ENCODE data around the gene RPL36AL.
A peak's percentile ranks its signal among the peaks of the same experiment; 100 is the strongest.

DNA sequence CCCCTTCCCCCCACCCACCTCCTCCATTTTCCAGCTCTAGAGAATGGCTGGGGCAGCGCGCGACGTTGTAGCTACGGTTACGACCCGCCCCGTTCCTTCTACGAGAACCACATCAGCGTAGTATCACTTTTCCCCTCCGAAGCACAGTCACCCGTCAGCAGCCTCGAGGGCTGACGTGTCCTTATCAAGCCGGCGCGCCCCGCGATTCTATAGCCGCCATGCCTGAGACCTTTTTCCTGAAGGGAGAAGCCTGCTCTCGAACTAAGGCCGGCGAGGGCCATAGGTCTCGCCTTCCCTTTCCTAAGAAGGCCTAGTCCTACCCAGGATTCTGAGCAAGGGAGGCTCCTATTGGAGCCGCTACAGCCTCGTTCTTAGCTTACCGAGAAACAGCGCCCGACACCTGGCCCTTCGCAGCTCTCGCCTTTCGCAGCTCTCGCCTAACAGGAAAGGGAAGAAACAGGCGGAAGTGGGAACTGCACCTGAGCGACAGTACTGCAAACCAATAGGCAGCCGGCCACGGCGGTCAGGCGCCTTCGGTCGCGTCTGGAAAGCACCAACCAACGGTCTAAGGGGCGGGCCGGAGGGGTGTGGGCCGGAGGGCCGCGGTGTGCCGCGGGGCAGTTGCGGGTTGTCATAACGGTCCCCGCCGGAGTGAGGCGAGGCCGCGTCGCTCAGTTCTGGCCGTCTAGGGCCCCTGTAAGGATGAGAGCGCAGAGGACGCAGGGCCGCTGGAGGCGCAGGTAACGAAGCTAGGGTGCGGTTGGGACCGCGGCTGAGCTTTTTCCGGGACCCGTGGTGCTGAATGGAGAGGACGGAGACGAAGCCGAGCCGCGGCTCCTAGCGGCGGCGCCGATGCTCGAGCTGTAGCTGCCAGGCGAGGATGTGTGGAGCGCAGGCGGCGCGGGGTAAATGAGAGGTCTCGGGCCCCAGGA, at the start of gene RPL36AL, which contains the start of gene MGAT2:
- TF ChIP-seq, protein P1, sequence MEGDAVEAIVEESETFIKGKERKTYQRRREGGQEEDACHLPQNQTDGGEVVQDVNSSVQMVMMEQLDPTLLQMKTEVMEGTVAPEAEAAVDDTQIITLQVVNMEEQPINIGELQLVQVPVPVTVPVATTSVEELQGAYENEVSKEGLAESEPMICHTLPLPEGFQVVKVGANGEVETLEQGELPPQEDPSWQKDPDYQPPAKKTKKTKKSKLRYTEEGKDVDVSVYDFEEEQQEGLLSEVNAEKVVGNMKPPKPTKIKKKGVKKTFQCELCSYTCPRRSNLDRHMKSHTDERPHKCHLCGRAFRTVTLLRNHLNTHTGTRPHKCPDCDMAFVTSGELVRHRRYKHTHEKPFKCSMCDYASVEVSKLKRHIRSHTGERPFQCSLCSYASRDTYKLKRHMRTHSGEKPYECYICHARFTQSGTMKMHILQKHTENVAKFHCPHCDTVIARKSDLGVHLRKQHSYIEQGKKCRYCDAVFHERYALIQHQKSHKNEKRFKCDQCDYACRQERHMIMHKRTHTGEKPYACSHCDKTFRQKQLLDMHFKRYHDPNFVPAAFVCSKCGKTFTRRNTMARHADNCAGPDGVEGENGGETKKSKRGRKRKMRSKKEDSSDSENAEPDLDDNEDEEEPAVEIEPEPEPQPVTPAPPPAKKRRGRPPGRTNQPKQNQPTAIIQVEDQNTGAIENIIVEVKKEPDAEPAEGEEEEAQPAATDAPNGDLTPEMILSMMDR (IDR thresholded peaks at IDR 0.05), result peak in 4 of 5 experiments; percentile 1 to 60 (median 36)
- TF ChIP-seq POLR2A (IDR thresholded peaks at IDR 0.05), result peak; percentile 99
- peak; percentile 98 to 100 (median 99) for TF ChIP-seq POLR2AphosphoS5 (IDR thresholded peaks at IDR 0.05)

All from transverse colon (tissue), 4 donors.